HG02610 (cell line): Measurements from ENCODE around the gene CDRT4.
"Not testable (repeated sequence)": the region's sequence is repeated elsewhere in the genome, so short reads cannot be mapped to it uniquely, and the experiment has no call there.

Experiments
- ATAC-seq: cut with Tn5 transposase; IDR thresholded peaks from one replicate; pipeline ENCODE4 v1.9.1; 2021; ENCODE audit warnings: mild to moderate bottlenecking, moderate library complexity; ENCODE audit not compliant: unreplicated experiment

CDRT4 gene

GRCh38 chr17:15467592-15467991, at the start of gene CDRT4:
TSS of gene CDRT4 (minus strand) at chr17:15467621. CDS start at chr17:15440238, 27,383 bp downstream.
- ATAC-seq = no peak

DNA sequence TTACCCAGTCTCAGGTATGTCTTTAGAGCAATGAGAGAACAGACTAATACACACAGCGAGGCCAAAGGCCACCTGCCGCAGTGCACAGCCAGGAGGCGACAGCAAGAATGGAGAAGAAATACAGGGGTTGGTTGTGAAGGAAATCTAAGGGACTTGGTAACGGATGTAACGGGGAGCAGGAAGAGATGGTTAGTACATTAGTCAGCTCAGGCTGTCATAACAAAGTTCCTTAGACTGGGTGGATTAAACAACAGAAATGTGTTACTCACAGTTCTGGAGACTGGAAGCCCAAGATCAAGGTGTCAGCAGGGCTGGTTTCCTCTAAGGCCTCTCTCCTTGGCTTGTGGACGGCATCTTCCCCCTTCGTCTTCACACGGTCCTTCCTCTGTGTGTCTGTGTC, 48.7 kb upstream of the CDRT4 start:
- no peak for ATAC-seq

- no peak for ATAC-seq
These were observed 47.0 kb upstream of the CDRT4 start for GRCh38 chr17:15514469-15514868.

DNA sequence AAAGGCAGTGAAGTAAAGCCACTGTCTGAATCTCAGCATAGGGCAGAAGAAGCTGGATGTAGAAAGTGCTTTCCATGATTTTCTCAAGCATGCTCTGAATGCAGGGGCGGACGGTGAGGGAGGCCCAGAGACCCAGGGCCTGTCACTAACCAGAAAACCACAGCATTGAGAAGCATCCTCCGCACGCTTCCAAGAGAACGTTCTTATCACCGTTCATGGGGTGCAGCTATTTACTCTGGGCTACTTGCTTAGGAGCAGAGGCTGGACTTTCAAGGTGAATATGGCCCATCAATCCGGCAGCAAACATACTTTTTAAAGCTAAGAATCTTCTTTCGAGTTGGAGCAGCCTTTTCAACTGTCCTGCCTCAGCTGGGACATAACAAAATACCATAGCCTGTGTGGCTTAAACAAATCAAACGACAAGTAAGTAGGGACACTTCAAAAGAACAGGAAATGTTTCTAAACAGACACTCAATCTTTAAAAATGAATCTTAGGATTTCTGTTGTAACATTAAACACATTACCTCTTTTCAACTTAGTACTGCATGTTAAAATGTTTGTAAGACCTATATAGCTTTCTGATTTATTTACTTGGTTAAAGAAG, 46.5 kb upstream of the CDRT4 start:
- no peak for ATAC-seq

DNA sequence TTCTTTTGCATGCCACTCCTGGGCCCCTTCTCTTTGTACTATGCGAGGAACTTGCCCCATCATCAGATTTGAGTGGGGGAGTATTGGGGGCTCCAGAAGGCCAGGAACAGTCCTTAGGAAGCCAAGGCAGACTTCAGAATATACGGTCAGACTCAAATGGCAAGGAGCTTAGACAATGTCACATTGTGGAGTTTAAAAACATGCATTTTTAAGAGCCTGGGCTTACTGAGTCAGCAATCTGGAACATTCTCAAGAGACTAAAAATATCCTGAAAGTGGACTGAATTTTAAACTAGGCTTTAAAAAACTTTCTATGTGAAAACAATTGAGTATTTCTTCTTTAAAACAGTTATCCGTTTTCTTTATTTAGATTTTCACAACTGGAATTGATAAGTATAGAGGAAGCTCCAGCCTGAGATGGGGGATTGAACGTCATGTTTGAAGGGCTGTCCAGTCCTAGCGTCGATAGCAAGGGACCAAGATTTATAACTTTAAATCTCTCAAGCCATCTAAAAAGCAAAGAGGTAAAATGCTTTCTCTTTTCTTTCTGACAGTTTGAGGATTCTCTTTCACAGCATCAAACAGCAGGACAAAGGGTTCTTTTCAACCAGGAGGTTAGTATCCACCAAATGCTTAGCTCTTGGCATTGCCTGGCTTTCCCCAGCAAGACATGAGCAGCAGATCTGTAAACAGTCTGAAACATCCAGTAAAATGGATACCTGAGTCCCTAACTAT, 45.8 kb upstream of the CDRT4 start:
- ATAC-seq = no peak

GRCh38 chr17:15512071-15512709, 44.8 kb upstream of the CDRT4 start:
- no peak for ATAC-seq

DNA sequence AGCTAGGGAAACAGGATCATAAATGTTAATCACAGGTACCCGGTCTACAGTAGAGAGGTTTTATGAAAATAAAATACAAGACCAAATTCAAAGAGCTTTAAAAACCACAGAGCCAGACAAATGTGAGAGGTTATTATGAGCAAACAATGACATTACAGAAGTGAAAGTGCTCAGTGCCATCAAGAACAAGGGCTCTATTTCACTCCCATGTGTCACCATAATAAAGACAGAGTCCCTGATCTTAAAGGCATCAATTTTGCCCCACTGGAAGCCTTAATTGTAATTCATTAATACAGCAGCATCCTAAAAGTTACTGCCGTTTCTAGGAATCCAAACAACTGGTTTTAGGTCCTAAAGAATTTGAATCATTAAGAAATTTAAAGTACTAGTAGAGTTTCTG, 43.7 kb upstream of the CDRT4 start:
- ATAC-seq = no peak

GRCh38 chr17:15510361-15510760, 42.9 kb upstream of the CDRT4 start:
- ATAC-seq = no peak

- ATAC-seq = no peak
These were observed 41.7 kb upstream of the CDRT4 start for GRCh38 chr17:15509095-15509494.

- ATAC-seq = no peak
These were observed 41.0 kb upstream of the CDRT4 start for GRCh38 chr17:15508466-15508865.

DNA sequence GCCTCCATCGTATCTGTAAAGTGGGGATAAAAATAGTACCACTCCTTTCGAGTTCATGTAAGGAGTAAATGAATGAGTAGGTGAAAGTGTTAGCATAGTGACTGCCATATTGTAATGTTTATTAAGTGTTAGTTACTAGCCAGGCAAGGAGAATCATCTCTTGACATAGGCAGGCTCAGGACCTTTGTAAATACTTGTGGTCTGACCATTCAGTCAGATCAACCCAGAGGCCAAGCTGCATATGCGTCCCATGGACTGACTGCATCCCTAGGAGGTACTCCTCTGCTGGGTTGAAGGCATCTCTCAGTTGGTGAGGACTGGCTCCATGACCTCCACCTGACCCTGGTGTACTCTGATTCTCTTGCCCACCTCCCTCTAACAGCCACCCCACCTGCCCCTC, 40.5 kb upstream of the CDRT4 start:
- no peak for ATAC-seq

GRCh38 chr17:15507001-15507400, 39.6 kb upstream of the CDRT4 start:
- no peak for ATAC-seq

GRCh38 chr17:15505708-15506107, 38.3 kb upstream of the CDRT4 start:
- not testable (repeated sequence) for ATAC-seq

DNA sequence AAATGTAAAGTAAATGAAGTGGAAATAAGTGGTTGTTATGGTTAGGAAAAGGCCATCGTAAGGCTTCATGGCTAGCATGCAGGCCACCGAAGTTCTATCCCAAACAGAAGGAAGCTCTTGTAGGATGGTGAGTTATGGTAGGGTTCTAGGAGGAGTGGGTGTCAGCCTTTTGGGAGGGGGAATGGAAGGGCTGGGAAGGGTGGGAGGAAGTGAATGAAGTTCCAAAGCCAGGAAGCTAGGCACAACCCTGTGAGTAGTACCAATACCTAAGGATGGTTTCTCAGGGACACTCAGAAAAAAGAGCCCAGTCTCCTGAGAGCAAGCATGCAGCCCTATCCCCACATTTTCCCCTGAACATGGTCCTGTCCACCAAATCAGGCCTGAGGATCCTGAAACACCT, 36.3 kb upstream of the CDRT4 start:
- no peak for ATAC-seq

DNA sequence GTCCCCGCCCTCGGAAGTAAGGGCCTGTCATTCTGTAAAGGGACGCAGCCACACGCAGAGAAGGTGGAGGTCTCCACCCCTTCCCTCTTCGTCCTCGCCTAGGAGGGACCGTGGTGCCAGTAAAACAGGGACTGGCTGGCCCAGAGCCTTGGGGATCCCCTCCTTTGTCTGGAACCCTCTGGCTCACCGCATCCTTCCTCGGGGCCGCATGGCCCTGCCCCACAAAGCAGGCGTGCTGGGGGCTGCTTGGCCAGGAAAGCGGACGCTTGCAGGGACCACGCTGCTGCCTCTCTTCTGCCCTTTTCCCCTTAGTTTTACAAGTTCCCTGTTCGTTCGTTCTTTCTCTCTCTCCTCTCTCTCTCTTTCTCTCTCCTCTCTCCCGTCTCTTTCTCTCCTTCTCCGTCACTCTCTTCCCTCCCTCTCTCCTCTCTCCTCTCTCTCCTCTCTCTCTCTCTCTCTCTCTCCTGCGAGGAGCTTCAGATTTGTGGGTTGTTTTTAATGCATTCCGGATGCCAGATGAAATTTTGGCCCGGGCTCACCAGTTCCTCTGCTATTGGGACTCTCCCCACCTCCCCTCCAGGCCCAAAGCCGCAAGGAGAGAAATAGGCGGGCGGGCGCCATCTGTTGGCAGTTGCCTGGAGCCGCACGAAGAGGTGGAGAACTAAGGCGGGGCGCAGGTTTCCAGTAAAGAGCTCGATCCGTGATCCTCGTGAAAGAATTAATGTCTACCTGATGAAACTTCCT, 35.1 kb upstream of the CDRT4 start:
- peak; percentile 76 for ATAC-seq

DNA sequence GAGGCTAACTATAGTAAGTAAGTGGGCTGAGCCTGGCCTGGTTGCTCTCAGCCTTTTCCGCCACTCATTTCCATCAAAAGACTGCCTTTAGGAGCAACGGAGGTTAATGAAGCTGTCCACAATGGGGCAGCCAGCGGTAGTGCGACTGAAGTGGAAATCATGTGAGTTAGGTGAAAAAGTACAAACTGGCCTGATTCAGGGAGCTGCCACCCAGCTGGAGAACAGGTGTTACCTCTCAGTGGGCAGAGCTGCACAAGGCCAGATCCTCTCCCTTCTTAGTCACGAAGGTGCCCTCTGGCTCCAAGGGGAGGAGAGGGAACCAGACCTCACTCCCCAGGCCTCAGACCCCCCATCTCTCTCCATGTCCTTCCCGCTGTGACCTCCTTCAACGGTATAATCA, 34.4 kb upstream of the CDRT4 start:
- no peak for ATAC-seq

DNA sequence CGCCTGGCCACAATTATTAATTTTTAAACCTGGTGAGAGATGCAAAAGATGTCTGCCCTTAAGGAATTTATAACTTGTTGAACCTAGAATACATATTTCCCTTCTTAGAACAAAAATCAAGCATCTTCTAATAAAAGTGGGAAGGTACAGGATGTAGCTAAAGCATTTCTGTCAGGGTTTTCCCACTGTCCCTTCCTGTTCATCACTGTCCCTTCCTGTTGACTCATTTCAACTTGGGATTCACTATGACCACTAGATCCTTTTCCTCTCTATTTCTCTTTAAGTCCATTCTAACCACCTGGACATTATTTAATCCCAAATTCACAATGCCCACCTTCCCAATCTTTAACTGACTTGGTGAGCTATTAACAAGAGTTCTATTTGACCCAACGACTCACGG, 33.9 kb upstream of the CDRT4 start:
- ATAC-seq = no peak

- ATAC-seq = no peak
These were observed 30.7 kb upstream of the CDRT4 start for GRCh38 chr17:15498107-15498506.

DNA sequence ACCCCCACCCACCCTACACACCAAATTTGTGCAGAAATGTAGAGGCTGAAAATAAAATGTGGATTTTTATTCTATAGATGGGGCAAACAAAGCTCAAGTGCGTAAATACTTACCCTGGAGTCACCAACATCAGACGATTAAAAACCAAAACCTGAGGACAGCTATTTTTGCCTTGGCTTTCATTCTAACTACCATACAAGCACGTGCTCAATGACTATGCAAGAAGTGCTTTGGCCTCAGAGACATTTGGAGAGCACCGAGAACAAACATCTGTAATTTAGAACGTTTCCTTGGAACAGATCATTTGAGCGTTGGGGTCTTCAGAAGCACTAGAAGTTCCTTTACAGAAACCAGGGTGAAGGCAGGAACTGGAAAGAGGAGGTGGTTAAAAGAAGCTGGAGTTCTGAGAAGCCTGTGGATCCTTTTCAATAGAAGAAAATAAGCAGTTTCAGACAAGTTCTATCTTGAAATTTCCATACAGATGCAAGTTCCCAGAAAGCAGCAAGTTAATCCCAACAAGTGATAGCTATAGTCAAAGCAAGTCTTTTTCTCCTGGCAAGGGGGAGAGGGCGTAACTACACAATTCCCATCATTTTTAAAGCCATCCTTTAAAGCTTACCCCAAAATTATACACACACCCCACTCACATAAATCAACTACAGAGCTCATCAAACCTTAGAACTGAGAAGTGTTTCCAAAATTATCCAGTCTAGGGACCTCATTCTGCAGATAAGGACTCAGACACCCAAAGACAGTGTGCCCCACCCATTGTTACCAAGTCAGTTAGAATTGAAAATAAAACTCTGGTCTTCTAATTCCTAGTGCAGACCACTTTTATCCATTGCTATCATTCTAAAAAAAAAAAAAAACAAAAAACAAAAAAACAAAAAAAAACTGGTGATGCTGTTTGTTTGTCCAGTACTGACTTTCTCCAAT, 29.6 kb upstream of the CDRT4 start:
- no peak for ATAC-seq

- no peak for ATAC-seq
These were observed 27.4 kb upstream of the CDRT4 start for GRCh38 chr17:15494821-15495220.

DNA sequence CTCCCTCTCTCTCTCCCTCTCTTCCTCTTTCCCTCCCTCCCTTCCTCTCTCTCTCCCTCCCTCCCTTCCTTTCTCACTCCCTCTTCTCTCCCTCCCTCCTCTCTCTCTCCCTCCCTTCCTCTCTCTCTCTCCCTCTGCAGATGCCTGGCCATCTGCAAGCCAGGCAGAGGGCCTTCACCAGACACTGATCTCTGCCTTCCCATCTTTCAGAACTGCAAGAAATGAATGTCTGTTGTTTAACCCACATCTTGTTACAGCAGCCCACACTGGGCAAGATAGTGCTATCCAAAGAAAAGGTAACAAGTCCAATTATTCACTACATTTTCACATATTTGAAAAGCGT, 26.2 kb upstream of the CDRT4 start:
- no peak for ATAC-seq
